SHP77 (cell line): ENCODE measurements around the gene LENG1.

ENCODE experiments used
- DNase-seq, 2 experiments: peaks; one replicate each; lab custom pipeline; 2025; lab: John Stamatoyannopoulos, UW

Gene LENG1

DNA sequence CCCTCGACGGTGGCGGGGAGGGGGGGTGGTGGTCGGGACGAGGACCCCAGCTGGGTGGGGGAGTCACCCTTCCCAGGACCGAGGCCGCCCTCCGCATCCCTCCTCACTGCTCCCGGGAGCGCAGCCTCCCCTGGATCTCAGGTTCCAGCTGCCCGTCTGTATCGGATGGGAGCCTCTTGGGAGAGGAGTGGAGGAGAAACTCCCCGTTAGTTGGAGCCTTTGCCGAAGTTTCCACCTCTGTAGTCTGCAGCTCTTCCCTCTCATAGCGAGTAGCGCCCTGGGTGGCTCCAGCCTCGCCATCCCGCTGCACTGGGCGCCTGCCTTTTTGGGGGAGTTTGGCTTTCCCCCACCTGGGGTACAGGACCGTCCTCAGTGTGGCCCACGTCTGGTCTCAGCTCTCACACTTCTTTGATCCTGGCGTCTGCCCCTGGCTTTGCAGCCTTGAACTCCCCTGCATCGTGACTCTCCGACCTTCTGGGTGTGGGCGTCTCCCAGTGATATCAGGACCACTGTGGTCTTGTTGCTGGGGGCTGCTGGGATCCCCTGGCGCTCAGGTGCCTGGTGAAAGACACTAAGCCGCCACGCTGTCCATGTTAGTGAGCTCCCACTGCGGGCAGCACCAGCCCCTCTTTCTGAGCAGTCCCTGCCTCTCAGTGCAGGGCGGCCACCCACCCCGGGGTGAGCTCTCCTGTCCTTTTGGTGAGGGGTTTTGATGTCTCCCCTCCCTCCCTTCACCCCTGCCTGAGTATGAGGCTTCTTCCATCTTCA is 20.8 kb downstream of the LENG1 start:
- no peak for DNase-seq

DNA sequence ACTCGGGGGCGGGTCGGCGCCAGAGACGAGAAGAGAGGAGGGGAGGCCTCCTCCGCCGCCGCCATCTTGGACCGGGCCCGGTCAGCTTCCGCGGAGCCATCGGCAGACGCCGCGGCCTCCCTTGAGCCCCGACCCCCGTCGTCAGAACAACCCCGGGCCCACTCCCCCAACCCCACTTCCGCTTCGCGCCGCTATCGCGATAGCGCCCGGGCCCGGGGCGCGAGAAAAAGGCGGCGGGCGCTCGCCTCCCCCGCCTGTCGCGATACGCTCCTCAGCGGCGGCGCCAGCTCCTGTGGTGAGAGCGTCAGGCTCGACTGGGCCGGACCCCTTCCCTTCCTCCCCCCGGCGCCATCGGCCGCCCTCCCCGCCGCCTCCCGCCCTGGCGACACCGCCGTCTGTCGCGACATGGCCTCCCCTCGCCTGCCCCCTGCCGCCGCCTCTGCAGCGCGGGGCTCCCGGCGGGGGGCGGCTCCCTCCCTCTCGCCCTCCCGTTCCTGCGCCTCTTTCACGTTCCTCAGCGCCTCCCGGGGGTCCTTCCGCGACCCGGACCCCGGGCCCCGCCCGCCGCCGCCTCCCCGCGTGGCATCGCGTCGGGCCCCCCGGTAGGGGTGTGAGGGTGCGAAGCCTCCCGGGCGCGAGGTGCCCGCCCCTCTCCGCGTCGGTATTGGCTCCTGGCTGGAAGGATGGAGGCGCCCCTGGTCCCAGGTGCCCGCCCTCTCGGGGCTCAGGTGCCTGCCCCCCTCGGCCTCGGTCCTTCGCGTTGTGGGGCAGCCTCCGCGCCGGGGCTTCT is 21.6 kb downstream of the LENG1 start, which contains the start of gene CNOT3:
CNOT3 (plus strand) TSS at position 64 of the 790 bp plus-strand sequence. CDS start 5,217 bp downstream, outside the sequence.
- no peak for DNase-seq

DNA sequence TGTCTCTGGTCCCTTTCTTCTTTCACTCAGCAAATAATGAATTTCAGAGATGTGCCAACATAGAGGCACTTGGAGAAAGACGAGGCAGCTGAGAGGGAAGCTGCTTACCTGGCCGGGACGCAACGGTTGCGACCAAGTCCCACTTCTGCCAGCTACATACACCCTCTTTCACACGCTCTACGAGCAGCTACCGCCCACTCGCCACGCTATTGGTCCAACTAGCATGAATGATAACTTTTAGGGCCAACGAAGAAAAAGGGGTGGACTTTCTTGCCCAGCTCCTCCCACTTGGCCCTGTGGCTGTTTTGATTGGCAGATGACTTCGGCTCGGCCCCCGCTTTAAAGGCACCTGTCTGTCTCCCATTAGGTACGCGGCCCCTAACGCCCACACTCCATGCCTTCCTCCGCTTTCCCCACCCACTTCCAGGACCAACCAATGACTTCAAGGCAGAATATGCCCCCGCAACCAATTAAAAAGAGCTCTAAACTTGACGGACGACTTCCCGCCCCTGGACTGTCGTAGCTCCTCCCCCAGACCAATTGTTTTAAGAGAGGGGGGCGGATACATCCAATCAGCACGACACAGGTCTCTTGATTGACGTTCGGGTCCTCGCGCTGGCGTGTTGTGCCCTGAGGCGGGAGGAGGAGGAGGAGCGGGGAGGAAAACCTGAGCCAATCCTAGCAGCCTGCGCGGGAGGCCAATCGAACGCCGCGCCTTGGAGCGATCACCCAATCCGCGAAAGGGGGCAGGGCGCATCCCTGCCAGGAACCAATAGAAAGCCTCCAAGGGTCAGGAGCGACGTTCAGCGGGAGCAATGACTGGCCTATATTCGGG is 22.4 kb downstream of the LENG1 start:
- peak; percentile 99 to 100 for DNase-seq

DNA sequence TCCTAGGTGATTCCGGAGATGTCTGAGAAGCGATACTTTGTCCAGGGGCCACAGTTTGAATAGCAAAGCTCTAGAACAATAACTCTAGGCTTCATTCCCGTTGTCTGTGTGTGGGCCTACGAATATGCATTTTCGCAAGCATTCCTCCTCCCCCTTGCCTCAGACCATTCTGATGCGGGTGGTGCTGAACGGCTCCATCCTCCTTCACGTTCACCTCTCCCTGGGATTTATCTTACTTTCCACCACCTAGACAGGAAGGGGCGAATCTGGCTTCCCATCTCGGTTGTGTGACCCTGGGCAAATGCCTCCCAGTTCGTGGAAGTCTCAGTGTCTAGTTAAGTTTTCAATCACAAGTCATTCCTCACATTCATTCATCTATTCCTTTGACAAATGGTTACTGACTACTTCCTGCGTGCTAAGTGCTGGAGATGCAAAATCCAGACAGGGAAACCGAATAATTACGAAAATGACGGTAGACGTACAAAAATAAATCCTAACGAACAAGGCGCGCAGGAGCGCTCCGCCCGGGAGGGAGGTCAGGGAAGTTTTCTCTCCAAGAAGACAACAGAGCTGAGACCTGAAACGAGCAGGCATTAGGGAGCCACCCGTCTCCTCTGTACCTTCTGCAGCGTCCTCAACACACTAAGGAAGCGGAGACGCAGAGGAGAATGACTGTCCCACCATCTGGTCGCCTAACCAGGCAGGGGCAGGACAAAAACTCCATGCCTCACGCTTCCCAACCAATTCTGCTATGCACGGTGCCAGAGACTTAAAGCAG is 23.2 kb downstream of the LENG1 start:
- no peak for DNase-seq

DNA sequence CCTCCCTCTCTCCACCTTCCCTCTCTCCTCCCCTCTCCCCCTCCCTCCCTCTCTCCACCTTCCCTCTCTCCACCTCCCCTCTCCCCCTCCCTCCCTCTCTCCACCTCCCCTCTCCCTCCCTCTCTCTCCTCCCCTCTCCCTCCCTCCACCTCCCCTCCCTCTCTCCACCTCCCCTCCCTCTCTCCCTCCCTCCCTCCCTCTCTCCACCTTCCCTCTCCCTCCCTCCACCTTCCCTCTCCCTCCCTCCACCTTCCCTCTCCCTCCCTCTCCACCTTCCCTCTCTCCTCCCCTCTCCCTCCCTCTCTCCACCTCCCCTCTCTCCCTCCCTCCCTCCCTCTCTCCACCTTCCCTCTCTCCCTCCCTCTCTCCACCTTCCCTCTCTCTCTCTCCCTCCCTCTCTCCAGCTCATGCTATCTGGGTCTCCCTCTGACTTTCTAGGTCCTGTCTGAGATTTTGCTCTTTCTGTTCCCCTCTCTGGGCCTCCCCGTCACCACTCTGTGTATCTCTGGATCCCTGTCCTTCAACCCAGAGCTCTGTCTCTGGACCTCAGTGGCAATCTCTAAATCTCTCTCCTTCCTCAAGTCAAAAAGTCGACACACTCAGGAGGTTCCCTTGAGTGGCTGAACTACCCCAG is 25.4 kb downstream of the LENG1 start:
- no peak for DNase-seq

DNA sequence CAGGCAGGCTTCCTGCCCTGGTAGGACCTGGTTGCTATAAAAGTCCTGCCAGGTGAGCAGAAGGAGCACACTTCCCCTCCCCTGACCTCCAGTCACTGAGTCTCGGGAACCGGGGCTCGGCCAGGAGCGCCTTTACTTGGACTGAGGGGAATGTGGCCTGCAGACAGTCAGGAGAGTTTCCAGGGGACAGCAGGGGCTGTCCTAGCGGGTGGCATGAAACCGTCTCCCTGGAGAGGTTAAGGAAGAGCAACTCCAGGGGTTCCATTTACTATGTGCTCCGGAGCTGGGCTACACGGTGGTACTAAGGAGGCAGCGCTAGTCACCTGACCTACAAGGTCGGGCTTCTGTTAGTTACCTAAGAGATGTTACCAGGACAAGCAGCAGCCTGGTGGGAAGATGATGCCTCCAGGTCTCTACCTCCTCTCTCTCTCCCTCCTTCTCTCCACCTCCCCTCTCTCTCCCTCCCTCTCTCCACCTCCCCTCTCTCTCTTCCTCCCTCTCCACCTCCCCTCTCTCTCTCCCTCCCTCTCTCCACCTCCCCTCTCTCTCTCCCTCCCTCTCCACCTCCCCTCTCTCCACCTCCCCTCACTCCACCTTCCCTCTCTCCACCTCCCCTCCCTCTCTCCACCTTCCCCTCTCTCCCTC is 26.1 kb downstream of the LENG1 start:
- peak; percentile 52 to 54 for DNase-seq

DNA sequence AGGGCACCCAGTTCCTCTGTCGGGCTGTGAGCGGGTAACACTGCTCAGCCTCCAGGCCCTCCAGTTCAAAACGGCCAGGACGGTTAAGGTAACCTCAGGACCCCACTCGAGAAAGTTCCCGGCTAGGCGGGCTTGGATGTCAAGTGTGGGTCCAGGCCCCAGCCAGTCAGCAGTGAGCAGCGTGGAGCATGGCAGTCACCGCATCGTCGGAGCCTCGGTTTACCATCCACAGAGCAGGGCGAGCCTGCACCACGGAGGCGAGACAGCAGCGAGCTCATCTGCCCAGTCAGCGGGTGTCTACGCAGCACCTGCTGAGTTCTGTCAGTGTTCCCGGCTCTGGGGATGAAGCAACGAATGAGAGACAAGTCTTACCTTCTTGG is 29.9 kb downstream of the LENG1 start:
- no peak for DNase-seq

DNA sequence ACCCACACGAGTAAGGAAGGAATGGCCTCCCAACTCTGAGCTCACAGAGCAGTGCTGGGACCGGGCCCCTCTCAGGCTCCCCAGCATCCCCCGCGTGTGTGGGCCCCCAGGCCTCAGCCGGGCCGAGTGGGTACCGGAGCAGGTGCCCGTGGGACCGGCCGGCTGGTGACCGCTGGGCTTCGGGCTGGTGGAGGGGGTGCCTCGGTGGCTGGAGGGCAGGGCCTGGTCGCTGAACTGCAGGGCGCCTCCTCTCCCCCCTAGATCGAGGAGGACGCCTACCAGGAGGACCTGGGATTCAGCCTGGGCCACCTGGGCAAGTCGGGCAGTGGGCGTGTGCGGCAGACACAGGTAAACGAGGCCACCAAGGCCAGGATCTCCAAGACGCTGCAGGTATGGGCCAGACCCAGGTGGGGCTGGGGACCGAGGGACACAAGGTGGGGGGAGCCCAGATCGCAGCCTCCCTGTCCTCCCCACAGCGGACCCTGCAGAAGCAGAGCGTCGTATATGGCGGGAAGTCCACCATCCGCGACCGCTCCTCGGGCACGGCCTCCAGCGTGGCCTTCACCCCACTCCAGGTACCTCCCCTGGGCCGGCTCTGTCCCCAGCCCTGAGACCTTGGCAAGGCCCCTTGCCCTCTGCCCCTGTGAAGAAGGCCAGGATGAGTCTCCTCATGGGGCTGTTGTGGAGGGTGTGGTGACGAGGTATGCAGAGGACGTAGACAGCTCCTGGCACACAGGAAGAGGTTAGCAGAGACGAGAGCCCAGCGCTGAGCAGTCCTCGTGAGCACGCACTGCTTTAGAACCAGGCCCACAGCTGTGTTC is 30.5 kb downstream of the LENG1 start:
- DNase-seq = no peak

DNA sequence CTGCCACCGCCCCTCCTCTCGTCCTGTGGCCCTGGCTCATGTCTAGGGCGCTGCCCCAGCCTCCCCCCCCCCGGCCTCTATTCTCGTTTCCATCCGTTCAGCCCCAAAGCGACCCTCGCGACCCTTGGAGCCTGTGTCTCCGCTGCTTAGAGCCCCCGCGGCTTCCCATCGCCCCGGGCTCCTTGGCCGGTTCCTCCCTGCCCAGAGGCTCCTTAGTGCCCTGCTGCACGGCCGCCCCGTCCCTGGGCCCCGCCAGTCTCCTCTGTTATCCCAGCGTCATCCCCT is 31.1 kb downstream of the LENG1 start:
- DNase-seq = no peak

DNA sequence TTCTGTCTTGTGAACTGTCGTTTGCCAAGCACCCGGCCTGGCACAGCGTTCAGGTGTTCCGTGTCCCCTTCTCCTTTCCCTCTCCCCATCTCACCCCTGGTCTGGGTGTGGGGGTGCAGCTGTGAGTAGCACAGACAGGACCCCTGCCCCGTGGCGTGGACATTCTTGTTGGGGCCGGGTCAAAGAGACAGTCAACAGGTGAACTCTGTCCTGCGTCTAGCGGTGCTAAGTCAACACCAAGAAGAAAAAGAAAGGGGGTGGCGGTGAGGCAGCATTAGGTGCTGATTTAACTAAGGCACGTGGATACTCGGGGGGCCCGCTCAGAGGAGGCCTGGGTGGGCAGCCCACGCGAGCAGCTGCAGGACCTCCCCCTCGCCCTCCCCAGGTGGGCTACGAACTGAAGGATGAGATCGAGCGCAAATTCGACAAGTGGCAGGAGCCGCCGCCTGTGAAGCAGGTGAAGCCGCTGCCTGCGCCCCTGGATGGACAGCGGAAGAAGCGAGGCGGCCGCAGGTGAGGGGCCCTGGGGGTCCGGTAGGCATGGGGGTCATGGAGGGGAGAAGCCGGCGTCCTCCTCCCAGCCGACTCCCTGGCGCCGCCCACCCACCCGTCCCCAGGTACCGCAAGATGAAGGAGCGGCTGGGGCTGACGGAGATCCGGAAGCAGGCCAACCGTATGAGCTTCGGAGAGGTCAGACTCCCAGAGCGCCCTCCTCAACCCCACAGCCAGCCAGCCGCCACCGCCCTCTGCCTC is 31.7 kb downstream of the LENG1 start:
- DNase-seq = no peak

DNA sequence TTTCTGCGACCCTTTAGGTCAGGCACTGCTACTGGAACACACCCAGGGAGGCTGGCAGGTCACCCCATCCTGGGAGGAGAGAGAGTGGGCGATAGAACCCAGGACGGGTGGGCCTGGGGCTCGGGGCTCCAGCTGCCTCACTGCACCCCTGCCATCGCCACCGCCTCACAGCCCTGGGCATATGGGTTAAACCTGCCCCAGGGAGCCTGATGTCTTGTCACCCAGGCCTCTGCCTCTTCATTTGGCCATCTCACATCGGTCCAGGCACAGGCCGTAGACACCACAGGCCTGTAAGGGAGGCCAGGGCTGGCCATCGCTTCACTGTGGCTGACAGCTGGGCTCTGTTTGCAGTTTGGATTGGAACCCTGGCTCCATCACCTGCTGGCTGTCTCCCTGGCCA is 33.8 kb downstream of the LENG1 start:
- DNase-seq = no peak

DNA sequence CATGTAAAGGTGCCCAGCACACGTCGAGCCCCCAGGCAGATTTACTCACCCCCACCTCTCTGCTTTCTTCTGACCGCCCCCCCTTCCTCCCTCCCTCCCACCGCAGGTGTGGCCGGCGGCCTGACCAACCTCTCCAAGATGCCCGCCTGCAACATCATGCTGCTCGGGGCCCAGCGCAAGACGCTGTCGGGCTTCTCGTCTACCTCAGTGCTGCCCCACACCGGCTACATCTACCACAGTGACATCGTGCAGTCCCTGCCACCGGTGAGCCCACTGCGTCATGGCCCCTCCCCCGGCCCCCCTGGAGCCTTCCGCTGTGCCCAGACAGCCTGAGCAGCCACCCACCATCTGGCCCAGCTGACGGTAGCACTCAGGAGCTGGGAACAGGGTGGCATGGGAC is 35.1 kb downstream of the LENG1 start:
- DNase-seq = no peak

DNA sequence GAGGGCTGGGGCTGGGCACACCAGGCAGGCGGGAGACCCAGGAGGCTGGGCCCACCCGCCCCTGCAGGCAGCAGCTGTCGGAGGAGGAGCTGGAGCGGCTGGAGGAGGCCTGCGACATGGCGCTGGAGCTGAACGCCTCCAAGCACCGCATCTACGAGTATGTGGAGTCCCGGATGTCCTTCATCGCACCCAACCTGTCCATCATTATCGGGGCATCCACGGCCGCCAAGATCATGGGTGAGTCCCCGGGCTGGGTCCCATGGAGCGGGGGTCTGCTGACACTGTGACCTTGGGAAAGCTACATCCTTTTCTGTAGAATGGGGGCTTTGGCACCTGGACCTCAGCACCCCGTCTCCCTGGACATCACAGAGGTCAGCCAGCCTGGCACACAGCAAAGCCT is 35.8 kb downstream of the LENG1 start:
- DNase-seq = no peak

DNA sequence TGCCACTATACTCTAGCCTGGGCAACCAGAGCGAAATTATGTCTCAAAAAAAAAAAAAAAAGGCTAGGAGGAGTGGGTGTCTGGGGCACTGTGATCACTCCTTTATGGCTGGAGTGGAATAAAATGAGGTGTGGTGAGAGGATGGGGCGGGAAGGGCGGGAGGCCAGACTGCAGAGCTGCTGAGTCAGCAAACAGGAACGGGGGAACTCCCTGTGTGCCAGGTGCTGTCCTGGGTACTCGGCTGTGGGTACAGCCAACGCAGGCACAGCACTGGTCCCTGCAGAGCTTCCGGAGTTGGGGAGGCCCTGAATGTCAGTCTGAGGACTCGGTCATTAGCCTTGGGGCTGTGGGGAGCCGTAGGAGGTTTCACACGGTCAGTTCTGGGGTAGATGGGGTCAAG is 38.3 kb downstream of the LENG1 start:
- no peak for DNase-seq

DNA sequence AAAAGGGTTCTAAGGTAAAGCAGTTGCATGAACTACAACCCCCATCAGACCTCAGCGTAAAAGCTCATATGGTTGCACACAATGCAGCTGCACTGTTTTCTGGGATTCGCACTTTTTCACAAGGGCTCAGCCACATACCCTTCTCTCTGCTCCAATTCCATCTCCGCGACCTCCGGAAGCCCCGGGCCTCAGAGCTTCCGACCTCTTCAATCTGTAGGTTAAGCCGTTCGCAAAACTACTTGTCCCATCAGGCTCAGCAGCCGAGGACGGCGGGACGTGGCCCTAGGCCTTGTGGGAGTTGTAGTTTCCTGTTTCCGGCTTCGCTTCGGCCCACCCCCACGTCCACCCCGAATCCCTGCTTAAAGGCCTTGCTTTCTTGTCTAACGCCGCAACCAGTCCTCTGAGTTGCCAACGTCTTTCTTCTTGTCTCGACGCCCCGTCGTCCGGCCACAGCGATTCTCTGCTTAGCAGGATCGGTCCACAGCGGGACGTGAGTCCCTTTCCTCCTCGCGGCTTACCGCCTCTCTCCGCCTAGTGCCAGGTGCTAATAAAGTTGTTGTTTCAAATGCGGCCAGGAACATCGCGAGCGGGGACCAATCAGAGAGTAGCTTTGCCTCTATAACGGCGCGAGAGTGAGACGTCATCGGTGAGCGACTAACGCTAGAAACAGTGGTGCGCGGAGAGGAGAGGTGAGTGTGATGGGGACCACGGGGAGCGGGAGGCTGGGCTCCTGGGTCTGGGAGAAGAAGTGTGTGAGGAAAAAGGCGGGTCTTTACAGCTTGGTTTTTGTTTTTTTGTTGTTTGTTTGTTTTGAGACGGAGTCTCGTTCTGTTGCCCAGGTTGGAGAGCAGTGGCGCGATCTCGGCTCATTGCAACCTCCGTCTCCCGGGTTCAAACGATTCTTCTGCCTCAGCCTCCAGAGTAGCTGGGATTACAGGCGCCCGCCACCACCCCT is 44.1 kb downstream of the LENG1 start, which contains the start of the genes PRPF31 and TFPT:
PRPF31 (plus strand) TSS at position 646 of the 955 bp plus-strand sequence. CDS start 2,525 bp downstream, outside the sequence.
TFPT (minus strand) TSS at position 549 of the 955 bp plus-strand sequence; CDS start at position 161, 388 bp downstream.
- peak; percentile 97 for DNase-seq

DNA sequence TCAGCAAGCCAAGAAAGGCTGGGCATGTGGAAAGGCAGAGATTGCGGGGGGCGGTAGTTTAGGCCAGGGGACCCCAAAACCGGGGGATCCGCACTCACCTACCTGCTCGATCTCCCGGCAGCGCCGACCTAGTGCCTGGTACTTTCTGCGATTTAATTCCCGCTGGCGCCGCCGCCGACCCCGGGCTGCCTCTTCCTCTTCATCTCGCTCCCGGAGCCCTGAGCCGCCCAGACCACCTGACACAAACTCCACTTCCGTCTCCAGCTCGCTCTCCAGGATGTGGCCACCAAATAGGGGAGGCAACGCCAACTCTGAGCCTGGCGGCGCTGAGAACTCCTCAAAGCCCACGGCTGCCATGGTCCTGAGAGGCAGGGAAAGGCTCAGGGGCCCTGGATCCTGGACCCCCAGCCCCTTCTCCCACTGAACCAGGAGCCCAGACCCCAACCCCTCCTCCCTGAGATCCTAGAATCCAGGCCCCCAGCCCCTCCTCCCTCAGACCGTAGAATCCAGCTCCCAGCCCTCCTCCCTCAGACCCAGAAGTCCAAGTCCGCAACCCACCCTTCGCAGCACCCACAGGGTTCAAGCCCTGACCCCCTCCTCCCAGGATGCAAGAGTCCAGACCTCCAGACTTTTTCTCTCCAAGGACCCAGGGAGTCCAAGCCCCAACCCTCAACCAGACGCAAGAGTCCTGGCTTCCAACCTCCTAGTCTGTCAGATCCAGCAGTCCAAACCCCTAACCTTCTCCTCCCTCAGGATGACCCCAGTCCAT is 45.0 kb downstream of the LENG1 start:
- peak in 1 of 2 experiments; percentile 40 for DNase-seq

DNA sequence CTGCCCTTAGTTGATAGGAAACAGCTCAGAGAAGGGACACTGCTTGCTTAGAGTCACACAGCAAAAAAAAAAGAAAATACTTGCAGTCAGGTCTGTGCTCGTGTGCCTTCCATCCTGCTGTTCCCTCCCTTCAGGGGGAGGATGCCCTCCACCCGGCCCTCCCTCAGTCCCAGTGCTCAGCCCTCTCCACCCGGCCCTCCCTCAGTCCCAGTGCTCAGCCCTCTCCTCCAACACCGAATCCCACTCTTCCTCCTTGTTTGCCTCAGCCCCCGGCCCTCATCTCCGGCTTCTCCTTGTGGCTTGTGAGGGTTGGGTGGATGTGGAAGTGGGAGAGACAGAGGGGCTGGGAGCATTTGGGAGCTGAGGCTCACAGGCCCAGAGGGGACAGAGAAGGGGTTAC is 49.9 kb downstream of the LENG1 start:
- DNase-seq = no peak
